ENCODE results near the gene SERPINE2. TPM values are rescaled to one million over a fixed set of nuclear protein-coding genes. Genes with fewer than 3 reads are reported as not detected.

The SERPINE2 gene
- total RNA-seq, 1 donor from 2014 or later, result 24.6 TPM

- peaks cover 2% of the 10 kb centered on the region for H3K9me3 Mint-ChIP-seq (ENCODE audit: unreplicated experiment)
Measured at GRCh38 chr2:224038830-224039079, 331 bp downstream of the SERPINE2 start.

GRCh38 chr2:224038049-224038829, 847 bp downstream of the SERPINE2 start:
- peak overlapping the region; percentile 1 for H3K27ac Mint-ChIP-seq (ENCODE audit: unreplicated experiment)
- peaks cover 8% of the 10 kb centered on the region for H3K27me3 Mint-ChIP-seq (ENCODE audit: unreplicated experiment)
- peaks cover 5% of the 10 kb centered on the region for H3K4me1 Mint-ChIP-seq (ENCODE audit: low read depth, unreplicated experiment)
- H3K36me3 Mint-ChIP-seq (ENCODE audit: unreplicated experiment), result no peaks in the 10 kb centered on the region
- peaks cover 2% of the 10 kb centered on the region for H3K9me3 Mint-ChIP-seq (ENCODE audit: unreplicated experiment)
- peak; percentile 64 for DNase-seq
- H3K4me3 Mint-ChIP-seq (ENCODE audit: unreplicated experiment), result peak overlapping the region; percentile 91
- no peak for TF ChIP-seq CTCF (IDR thresholded peaks at IDR 0.05; ENCODE audit: partially characterized antibody, unreplicated experiment)

More at GRCh38 chr2:224038830-224039079, 331 bp downstream of the SERPINE2 start:
- Mint-ChIP-seq H3K36me3 (ENCODE audit: unreplicated experiment) (no peaks in the 10 kb centered on the region), H3K4me3 (ENCODE audit: unreplicated experiment) (no peak overlapping the region), H3K27me3 (ENCODE audit: unreplicated experiment) (peaks cover 9% of the 10 kb centered on the region), H3K27ac (ENCODE audit: unreplicated experiment) (no peak overlapping the region), H3K4me1 (ENCODE audit: low read depth, unreplicated experiment) (peaks cover 5% of the 10 kb centered on the region)
- TF ChIP-seq CTCF (IDR thresholded peaks at IDR 0.05; ENCODE audit: partially characterized antibody, unreplicated experiment), result no peak
- no peak for DNase-seq

- Mint-ChIP-seq H3K27ac (ENCODE audit: unreplicated experiment) (no peak overlapping the region), H3K4me1 (ENCODE audit: low read depth, unreplicated experiment) (peaks cover 5% of the 10 kb centered on the region), H3K4me3 (ENCODE audit: unreplicated experiment) (peak overlapping the region; percentile 76), H3K9me3 (ENCODE audit: unreplicated experiment) (peaks cover 2% of the 10 kb centered on the region), H3K27me3 (ENCODE audit: unreplicated experiment) (peaks cover 8% of the 10 kb centered on the region), H3K36me3 (ENCODE audit: unreplicated experiment) (no peaks in the 10 kb centered on the region)
- TF ChIP-seq CTCF (IDR thresholded peaks at IDR 0.05; ENCODE audit: partially characterized antibody, unreplicated experiment), result no peak
- no peak for DNase-seq
Measured at GRCh38 chr2:224036731-224037361, 2.2 kb downstream of the SERPINE2 start.

- H3K9me3 Mint-ChIP-seq (ENCODE audit: unreplicated experiment), result peaks cover 2% of the 10 kb centered on the region
- DNase-seq, result no peak
- TF ChIP-seq CTCF (IDR thresholded peaks at IDR 0.05; ENCODE audit: partially characterized antibody, unreplicated experiment), result no peak
- H3K4me3 Mint-ChIP-seq (ENCODE audit: unreplicated experiment), result no peak overlapping the region
- no peaks in the 10 kb centered on the region for H3K36me3 Mint-ChIP-seq (ENCODE audit: unreplicated experiment)
- peaks cover 6% of the 10 kb centered on the region for H3K27me3 Mint-ChIP-seq (ENCODE audit: unreplicated experiment)
- peaks cover 5% of the 10 kb centered on the region for H3K4me1 Mint-ChIP-seq (ENCODE audit: low read depth, unreplicated experiment)
- H3K27ac Mint-ChIP-seq (ENCODE audit: unreplicated experiment), result no peak overlapping the region
Measured at GRCh38 chr2:224034017-224034416, 5.1 kb downstream of the SERPINE2 start.

- H3K27ac Mint-ChIP-seq (ENCODE audit: unreplicated experiment), result no peak overlapping the region
- no peak for DNase-seq
- TF ChIP-seq CTCF (IDR thresholded peaks at IDR 0.05; ENCODE audit: partially characterized antibody, unreplicated experiment), result no peak
- H3K4me1 Mint-ChIP-seq (ENCODE audit: low read depth, unreplicated experiment), result peaks cover 5% of the 10 kb centered on the region
- peaks cover 6% of the 10 kb centered on the region for H3K27me3 Mint-ChIP-seq (ENCODE audit: unreplicated experiment)
- H3K9me3 Mint-ChIP-seq (ENCODE audit: unreplicated experiment), result peaks cover 2% of the 10 kb centered on the region
- no peak overlapping the region for H3K4me3 Mint-ChIP-seq (ENCODE audit: unreplicated experiment)
- no peaks in the 10 kb centered on the region for H3K36me3 Mint-ChIP-seq (ENCODE audit: unreplicated experiment)
Measured at GRCh38 chr2:224033601-224034000, 5.5 kb downstream of the SERPINE2 start.
